WERI-Rb-1 (cell line): ENCODE data around the gene UMODL1.

Experiments used
- DNase-seq: peaks from one replicate; pipeline ENCODE4 v3.0.0-alpha.2; 2020
- H3K27ac ChIP-seq: fragments of 250-450 bp; sonication (Bioruptor Pico); 2 replicates; pipeline ENCODE4 v1.5.1; 2020; ENCODE audit warnings: mild to moderate bottlenecking, moderate library complexity
- H3K27me3 ChIP-seq: fragments of 250-450 bp; sonication (Bioruptor Pico); 2 replicates; pipeline ENCODE4 v1.5.1; 2021; ENCODE audit warnings: mild to moderate bottlenecking, low read depth, moderate library complexity; ENCODE audit not compliant: insufficient read depth, severe bottlenecking
- H3K36me3 ChIP-seq: fragments of 250-450 bp; sonication (Bioruptor Pico); 2 replicates; pipeline ENCODE4 v1.5.1; 2020; ENCODE audit warnings: mild to moderate bottlenecking, moderate library complexity
- H3K4me3 ChIP-seq: 2 replicates; pipeline ENCODE4 v1.5.1; 2011; ENCODE audit warnings: low read depth, mild to moderate bottlenecking, control low read depth, low read length
- H3K9me3 ChIP-seq: fragments of 250-450 bp; sonication (Bioruptor Pico); 2 replicates; pipeline ENCODE4 v1.5.1; 2021; ENCODE audit warnings: mild to moderate bottlenecking, moderate library complexity; ENCODE audit not compliant: severe bottlenecking
- CTCF ChIP-seq: IDR thresholded peaks from 2 replicates; pipeline ENCODE4 v1.5.1; 2011; ENCODE audit warnings: low read depth, mild to moderate bottlenecking, control low read depth, inconsistent platforms, low read length

Gene UMODL1

DNA sequence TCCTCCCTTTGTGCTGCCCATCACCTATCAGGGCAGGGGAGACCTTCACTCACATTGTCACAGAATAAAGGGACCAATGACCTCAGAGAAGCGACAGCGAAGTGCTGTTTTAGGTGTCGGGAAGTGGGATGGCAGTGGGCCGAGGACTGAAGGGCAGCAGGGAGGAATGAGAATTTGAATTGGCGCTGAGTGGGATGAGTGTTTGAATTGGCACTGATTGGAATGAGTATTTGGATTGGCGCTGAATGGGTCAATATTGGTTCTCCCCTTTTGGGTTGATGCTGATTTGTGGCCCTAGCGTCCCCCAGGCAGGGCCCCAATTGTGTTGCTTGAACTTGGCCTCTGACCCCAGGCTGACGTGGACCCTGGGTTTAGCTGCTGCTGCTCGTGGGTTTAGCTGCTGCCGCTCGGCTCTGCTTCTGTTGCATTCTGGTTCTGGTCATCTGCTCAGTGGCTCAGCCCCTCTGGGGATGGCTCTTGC lies 12.4 kb upstream of the UMODL1 start:
- DNase-seq, result no peak
- Histone ChIP-seq H3K9me3 (no peaks in the 10 kb centered on the region), H3K27ac (no peak overlapping the region), H3K4me3 (no peak overlapping the region), H3K36me3 (no peaks in the 10 kb centered on the region), H3K27me3 (no peaks in the 10 kb centered on the region)
- no peak for TF ChIP-seq CTCF

DNA sequence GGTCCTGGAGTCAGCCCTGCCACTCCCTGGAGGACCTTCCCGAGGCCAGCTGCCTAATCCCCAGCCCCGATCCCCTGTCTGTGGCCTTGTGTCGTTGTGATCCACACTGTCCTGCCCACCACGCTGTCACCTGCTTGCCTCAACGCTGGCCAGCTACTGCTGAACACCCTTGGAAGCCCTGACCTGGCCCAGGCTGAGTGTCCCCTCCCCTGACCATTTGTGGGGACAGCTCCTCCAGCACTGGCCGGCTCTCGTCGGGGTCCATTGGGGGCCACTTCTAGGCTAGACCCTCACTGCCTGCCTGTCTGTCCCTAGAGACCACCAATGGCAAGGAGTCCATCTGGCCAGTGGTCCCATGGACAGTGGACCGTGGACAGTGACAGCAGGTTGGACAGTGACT lies 12.0 kb upstream of the UMODL1 start:
- DNase-seq, result no peak
- no peak for TF ChIP-seq CTCF
- no peaks in the 10 kb centered on the region for H3K36me3 ChIP-seq
- no peak overlapping the region for H3K4me3 ChIP-seq
- H3K9me3 ChIP-seq, result no peaks in the 10 kb centered on the region
- no peak overlapping the region for H3K27ac ChIP-seq
- no peaks in the 10 kb centered on the region for H3K27me3 ChIP-seq

DNA sequence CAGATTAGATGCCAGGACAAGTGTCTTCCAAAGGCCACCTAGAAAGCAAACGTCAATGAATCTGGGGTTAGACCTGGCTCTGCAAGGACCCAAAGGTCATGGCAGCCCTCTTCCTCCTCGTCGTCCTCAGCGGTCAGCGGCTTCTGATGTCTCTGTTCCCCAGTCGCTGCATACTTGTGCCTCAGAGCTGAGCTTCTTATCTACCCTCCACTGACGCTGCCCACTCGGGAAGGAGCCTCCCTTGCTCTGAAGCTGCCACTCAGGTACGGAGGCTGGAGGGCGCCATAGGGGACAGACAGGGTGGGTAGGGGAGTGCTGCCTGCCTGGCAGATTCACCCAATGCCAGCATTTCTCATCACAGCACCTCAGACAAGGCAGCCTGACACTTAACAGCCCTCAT lies 11.4 kb upstream of the UMODL1 start:
- no peaks in the 10 kb centered on the region for H3K36me3 ChIP-seq
- DNase-seq, result no peak
- no peaks in the 10 kb centered on the region for H3K9me3 ChIP-seq
- no peak for TF ChIP-seq CTCF
- no peak overlapping the region for H3K4me3 ChIP-seq
- H3K27ac ChIP-seq, result no peak overlapping the region
- H3K27me3 ChIP-seq, result no peaks in the 10 kb centered on the region

GRCh38 chr21:42060166-42060565 lies 11.0 kb upstream of the UMODL1 start:
- Histone ChIP-seq H3K27ac (no peak overlapping the region), H3K4me3 (no peak overlapping the region), H3K9me3 (no peaks in the 10 kb centered on the region), H3K27me3 (no peaks in the 10 kb centered on the region), H3K36me3 (no peaks in the 10 kb centered on the region)
- TF ChIP-seq CTCF, result no peak
- DNase-seq, result no peak

DNA sequence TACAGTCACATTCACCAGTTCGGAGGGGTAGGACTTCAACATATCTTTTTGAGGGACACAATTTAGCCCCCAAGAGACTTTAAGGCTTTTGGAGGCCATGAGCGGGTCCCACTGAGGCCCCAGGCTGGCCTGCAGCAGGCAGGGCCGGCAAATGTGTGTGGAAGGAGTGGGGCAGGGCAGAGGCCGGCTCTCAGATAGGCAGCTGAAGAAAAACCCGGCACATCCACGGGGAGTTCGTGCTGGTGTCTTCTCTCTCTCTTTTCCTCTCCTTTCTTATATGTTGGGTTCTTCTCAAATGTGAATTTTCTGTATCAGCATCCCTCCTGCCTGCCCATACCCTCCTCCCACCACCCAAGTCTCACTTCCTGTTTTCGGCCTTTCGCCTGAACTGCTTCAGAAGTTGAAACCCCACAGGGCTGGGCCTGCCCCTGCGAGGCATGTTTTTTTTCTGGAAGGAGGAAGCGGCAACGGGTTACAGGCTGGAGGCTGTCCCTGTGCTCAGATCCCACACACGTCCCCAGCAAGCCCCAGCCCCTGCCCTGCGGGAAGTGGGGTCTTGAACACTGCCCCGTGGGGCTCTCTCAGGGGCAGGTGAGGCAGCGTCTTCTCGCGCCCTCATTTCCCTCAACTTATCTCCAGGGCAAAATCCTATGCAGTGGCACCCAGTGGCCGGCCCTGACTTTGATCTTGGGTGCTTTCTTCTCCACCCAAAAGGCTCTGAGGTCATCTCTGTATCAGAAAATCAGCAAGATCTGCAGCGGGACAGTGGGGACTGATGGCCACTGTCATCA lies 9.7 kb upstream of the UMODL1 start:
- Histone ChIP-seq H3K27me3 (no peaks in the 10 kb centered on the region), H3K4me3 (no peak overlapping the region), H3K27ac (no peak overlapping the region), H3K36me3 (no peaks in the 10 kb centered on the region), H3K9me3 (no peaks in the 10 kb centered on the region)
- TF ChIP-seq CTCF, result no peak
- no peak for DNase-seq

GRCh38 chr21:42061986-42062235 lies 9.2 kb upstream of the UMODL1 start:
- Histone ChIP-seq H3K27ac (no peak overlapping the region), H3K36me3 (no peaks in the 10 kb centered on the region), H3K9me3 (no peaks in the 10 kb centered on the region), H3K27me3 (no peaks in the 10 kb centered on the region), H3K4me3 (no peak overlapping the region)
- no peak for TF ChIP-seq CTCF
- DNase-seq, result no peak
